Nephron progenitor cell (in vitro differentiated cells): ENCODE data around the gene NT5C.

Experiments used
- DNase-seq: peaks from one replicate; pipeline ENCODE4 v3.0.0; 2021
- H3K27ac Mint-ChIP-seq: 2 replicates; pipeline ENCODE4 v1.8.0; 2021; ENCODE audit warnings: mild to moderate bottlenecking, moderate library complexity, mixed read lengths
- H3K27me3 Mint-ChIP-seq: 2 replicates; pipeline ENCODE4 v1.8.0; 2021; ENCODE audit warnings: mild to moderate bottlenecking, low read depth, mixed read lengths; ENCODE audit not compliant: poor library complexity
- H3K36me3 Mint-ChIP-seq: 2 replicates; pipeline ENCODE4 v1.8.0; 2021; ENCODE audit warnings: low read depth, mixed read lengths
- H3K4me1 Mint-ChIP-seq: 2 replicates; pipeline ENCODE4 v1.8.0; 2021; ENCODE audit warnings: mixed read lengths
- H3K4me3 Mint-ChIP-seq: 2 replicates; pipeline ENCODE4 v1.8.0; 2021; ENCODE audit warnings: mild to moderate bottlenecking, moderate library complexity, mixed read lengths
- H3K9me3 Mint-ChIP-seq: 2 replicates; pipeline ENCODE4 v1.8.0; 2021; ENCODE audit warnings: mild to moderate bottlenecking, moderate library complexity, mixed read lengths
- TF ChIP-seq, protein P1 (sequence below): fragments of 200-600 bp; sonication (generic); IDR thresholded peaks from 2 replicates; pipeline ENCODE4 v1.5.0; 2021; ENCODE audit warnings: antibody characterized with exemption

Gene NT5C

GRCh38 chr17:75087182-75087557 is 44.4 kb downstream of the NT5C start:
- TF ChIP-seq, protein P1, sequence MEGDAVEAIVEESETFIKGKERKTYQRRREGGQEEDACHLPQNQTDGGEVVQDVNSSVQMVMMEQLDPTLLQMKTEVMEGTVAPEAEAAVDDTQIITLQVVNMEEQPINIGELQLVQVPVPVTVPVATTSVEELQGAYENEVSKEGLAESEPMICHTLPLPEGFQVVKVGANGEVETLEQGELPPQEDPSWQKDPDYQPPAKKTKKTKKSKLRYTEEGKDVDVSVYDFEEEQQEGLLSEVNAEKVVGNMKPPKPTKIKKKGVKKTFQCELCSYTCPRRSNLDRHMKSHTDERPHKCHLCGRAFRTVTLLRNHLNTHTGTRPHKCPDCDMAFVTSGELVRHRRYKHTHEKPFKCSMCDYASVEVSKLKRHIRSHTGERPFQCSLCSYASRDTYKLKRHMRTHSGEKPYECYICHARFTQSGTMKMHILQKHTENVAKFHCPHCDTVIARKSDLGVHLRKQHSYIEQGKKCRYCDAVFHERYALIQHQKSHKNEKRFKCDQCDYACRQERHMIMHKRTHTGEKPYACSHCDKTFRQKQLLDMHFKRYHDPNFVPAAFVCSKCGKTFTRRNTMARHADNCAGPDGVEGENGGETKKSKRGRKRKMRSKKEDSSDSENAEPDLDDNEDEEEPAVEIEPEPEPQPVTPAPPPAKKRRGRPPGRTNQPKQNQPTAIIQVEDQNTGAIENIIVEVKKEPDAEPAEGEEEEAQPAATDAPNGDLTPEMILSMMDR = no peak
- no peak for DNase-seq
- Mint-ChIP-seq H3K36me3 (no peaks in the 10 kb centered on the region), H3K4me1 (peaks cover 75% of the 10 kb centered on the region), H3K27ac (peak overlapping the region; percentile 78), H3K9me3 (no peaks in the 10 kb centered on the region), H3K27me3 (peaks cover 7% of the 10 kb centered on the region), H3K4me3 (peak overlapping the region; percentile 78)

GRCh38 chr17:75086496-75087181 is 44.9 kb downstream of the NT5C start:
- no peaks in the 10 kb centered on the region for H3K36me3 Mint-ChIP-seq
- no peaks in the 10 kb centered on the region for H3K9me3 Mint-ChIP-seq
- TF ChIP-seq, protein P1 = no peak
- peak overlapping the region; percentile 78 for H3K4me3 Mint-ChIP-seq
- peaks cover 11% of the 10 kb centered on the region for H3K27me3 Mint-ChIP-seq
- peak overlapping the region; percentile 90 for H3K27ac Mint-ChIP-seq
- DNase-seq = no peak
- peaks cover 75% of the 10 kb centered on the region for H3K4me1 Mint-ChIP-seq

GRCh38 chr17:75084039-75084660 is 47.4 kb downstream of the NT5C start:
- H3K36me3 Mint-ChIP-seq = no peaks in the 10 kb centered on the region
- no peak for DNase-seq
- peaks cover 57% of the 10 kb centered on the region for H3K4me1 Mint-ChIP-seq
- TF ChIP-seq, protein P1 = no peak
- H3K27ac Mint-ChIP-seq = peak overlapping the region; percentile 42
- H3K9me3 Mint-ChIP-seq = no peaks in the 10 kb centered on the region
- H3K27me3 Mint-ChIP-seq = peaks cover 11% of the 10 kb centered on the region
- H3K4me3 Mint-ChIP-seq = no peak overlapping the region

DNA sequence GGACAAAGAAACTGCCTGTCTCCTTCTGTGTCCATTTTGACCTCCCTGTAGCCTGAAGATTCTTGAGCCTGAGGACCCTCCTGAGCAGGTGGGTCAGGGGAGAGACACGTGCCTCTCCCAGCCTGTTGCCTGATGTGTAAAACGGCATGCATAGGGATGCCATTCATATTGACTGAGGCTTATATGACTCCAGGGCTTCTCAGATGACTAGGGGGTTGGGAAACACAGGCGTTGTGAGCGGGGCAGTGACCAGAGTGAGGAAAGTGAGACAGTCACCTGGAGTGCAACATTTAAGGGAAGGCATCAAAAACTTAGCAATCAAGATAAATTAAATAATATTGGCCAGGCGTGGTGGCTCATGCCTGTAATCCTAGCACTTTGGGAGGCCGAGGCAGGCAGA is 48.9 kb downstream of the NT5C start:
- no peak overlapping the region for H3K4me3 Mint-ChIP-seq
- no peaks in the 10 kb centered on the region for H3K9me3 Mint-ChIP-seq
- DNase-seq = no peak
- H3K27ac Mint-ChIP-seq = peak overlapping the region; percentile 37
- H3K27me3 Mint-ChIP-seq = peaks cover 11% of the 10 kb centered on the region
- peaks cover 63% of the 10 kb centered on the region for H3K4me1 Mint-ChIP-seq
- H3K36me3 Mint-ChIP-seq = no peaks in the 10 kb centered on the region
- TF ChIP-seq, protein P1 = no peak

DNA sequence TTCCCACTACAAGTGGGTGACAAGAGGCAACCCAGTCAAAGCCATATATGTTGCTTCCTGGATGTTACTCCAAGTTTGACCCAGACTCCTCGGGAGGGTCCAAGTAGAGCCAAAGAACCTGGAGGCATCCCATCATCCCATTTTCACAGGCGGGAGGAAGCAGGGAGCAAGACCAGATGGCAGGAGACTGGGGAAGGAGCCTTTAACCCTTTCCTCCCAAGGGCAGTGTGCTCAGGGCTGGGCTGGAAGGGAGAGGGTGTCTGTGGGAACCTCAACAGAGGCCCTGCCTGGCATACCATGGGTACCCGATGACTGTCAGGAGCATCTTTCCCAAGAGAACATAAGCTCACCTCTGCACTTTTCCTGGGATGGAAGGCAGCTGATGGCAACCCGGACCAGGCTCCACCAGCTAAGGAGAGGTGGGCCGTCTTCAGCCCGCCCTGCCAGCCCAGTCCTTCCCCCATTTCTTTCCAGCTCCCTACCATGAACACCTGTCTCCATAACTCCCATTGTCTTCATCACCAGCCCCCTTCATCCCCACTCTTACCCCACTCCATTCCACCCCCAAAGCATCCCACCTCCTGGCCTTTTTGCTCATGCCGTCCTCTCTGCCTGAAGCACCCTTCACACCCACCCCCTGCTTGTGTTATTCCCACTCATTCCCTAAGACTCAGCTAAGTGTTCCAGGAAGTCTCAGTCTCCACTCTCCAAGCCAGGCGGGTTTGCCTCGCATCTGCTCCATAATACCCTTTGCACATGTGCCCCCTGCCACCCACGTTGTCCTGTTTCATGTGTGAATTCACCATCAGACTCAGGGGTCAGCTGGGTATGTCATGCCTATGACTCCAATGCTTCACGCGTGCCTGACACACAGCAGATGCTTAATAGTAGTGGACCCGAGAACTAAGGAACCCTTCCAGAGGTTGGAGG is 49.7 kb downstream of the NT5C start:
- peaks cover 11% of the 10 kb centered on the region for H3K27me3 Mint-ChIP-seq
- H3K27ac Mint-ChIP-seq = no peak overlapping the region
- H3K4me3 Mint-ChIP-seq = no peak overlapping the region
- H3K4me1 Mint-ChIP-seq = peaks cover 58% of the 10 kb centered on the region
- no peak for DNase-seq
- H3K9me3 Mint-ChIP-seq = no peaks in the 10 kb centered on the region
- TF ChIP-seq, protein P1 = no peak
- no peaks in the 10 kb centered on the region for H3K36me3 Mint-ChIP-seq
